ENCODE results near the gene NRK.

The NRK gene

DNA sequence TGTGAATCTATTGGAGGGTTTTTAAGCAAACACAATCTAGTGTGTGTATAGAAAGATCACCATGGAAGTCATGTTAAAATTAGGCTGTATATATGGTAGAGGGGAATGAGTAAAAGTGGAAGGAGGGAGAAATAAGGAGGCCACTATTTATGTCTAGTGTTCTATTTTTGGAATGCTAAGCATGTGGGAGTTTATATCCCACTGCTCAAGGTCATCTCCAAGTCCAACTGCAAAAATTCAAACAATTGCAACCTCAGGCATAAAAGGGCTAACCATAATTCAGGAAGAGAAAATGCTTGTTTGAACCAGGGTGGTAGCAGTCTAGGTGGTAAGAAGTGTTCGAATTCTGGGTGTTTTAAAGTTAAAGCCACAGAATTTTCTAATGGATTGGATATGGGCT, 177.0 kb downstream of the NRK start:
- TF ChIP-seq, protein P1, sequence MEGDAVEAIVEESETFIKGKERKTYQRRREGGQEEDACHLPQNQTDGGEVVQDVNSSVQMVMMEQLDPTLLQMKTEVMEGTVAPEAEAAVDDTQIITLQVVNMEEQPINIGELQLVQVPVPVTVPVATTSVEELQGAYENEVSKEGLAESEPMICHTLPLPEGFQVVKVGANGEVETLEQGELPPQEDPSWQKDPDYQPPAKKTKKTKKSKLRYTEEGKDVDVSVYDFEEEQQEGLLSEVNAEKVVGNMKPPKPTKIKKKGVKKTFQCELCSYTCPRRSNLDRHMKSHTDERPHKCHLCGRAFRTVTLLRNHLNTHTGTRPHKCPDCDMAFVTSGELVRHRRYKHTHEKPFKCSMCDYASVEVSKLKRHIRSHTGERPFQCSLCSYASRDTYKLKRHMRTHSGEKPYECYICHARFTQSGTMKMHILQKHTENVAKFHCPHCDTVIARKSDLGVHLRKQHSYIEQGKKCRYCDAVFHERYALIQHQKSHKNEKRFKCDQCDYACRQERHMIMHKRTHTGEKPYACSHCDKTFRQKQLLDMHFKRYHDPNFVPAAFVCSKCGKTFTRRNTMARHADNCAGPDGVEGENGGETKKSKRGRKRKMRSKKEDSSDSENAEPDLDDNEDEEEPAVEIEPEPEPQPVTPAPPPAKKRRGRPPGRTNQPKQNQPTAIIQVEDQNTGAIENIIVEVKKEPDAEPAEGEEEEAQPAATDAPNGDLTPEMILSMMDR (IDR thresholded peaks at IDR 0.05), result no peak

GRCh38 chrX:106000203-106000602, 177.9 kb downstream of the NRK start:
- TF ChIP-seq, protein P1 (IDR thresholded peaks at IDR 0.05), result no peak

- TF ChIP-seq, protein P1 (IDR thresholded peaks at IDR 0.05), result no peak
These were observed 183.3 kb downstream of the NRK start for GRCh38 chrX:106005684-106006083.

GRCh38 chrX:106007815-106008214, 185.5 kb downstream of the NRK start:
- TF ChIP-seq, protein P1 (IDR thresholded peaks at IDR 0.05), result no peak

All from LNCAP (cell line).